Measurements from ENCODE around the gene SVEP1.

SVEP1 gene

GRCh38 chr9:110344821-110345220, 234.7 kb downstream of the SVEP1 start:
- H3K27ac ChIP-seq (ENCODE audit: insufficient read depth in 1 of 2, low read depth in 1 of 2, low read length in 2 of 2, poor library complexity in 1 of 2, severe bottlenecking in 2 of 2): no peak overlapping the region
- no peak for DNase-seq
- no peaks in the 10 kb centered on the region for H3K9me3 ChIP-seq (ENCODE audit: control extremely low read depth in 1 of 5, control insufficient read depth in 4 of 5, insufficient read depth in 2 of 5, low read depth in 1 of 5, low read length in 4 of 5)
- peaks cover 0 to 3% (median 0%) of the 10 kb centered on the region in 5 experiments for H3K27me3 ChIP-seq (replicated peaks in 2 of 5; ENCODE audit: control insufficient read depth in 4 of 5, insufficient read depth in 5 of 5, low read length in 4 of 5)
- no peaks in the 10 kb centered on the region for H3K4me1 ChIP-seq (ENCODE audit: control extremely low read depth in 1 of 4, control insufficient read depth in 4 of 4, insufficient read depth in 4 of 4, low read length in 3 of 4)
- no peaks in the 10 kb centered on the region for H3K36me3 ChIP-seq (ENCODE audit: control insufficient read depth in 4 of 4, insufficient read depth in 4 of 4, low read length in 3 of 4)
- no peak overlapping the region for H3K4me3 ChIP-seq (ENCODE audit: control insufficient read depth in 1 of 7, extremely low read depth in 1 of 7, insufficient read depth in 4 of 7, low read depth in 2 of 7, low read length in 6 of 7)
- ChIA-PET POLR2A (no interaction called here), CTCF (interaction anchor here (1.0 kb wide), 1 partner anchor 10 kb away, joined by 3 read pairs; no protein-coding TSS in a partner anchor)
- 97% methylated on average over 4 of the region's 6 CpGs for WGBS (ENCODE audit: insufficient coverage)

- no peaks in the 10 kb centered on the region for H3K27me3 ChIP-seq (replicated peaks in 2 of 5; ENCODE audit: control insufficient read depth in 4 of 5, insufficient read depth in 5 of 5, low read length in 4 of 5)
- H3K4me3 ChIP-seq (ENCODE audit: control insufficient read depth in 1 of 7, extremely low read depth in 1 of 7, insufficient read depth in 4 of 7, low read depth in 2 of 7, low read length in 6 of 7): no peak overlapping the region
- no peak overlapping the region for H3K27ac ChIP-seq (ENCODE audit: insufficient read depth in 1 of 2, low read depth in 1 of 2, low read length in 2 of 2, poor library complexity in 1 of 2, severe bottlenecking in 2 of 2)
- ChIA-PET CTCF (no interaction called here), POLR2A (no interaction called here)
- no peaks in the 10 kb centered on the region for H3K4me1 ChIP-seq (ENCODE audit: control extremely low read depth in 1 of 4, control insufficient read depth in 4 of 4, insufficient read depth in 4 of 4, low read length in 3 of 4)
- WGBS (ENCODE audit: insufficient coverage): 89% methylated on average over 1 of the region's 5 CpGs
- no peak for DNase-seq
- no peaks in the 10 kb centered on the region for H3K36me3 ChIP-seq (ENCODE audit: control insufficient read depth in 4 of 4, insufficient read depth in 4 of 4, low read length in 3 of 4)
- no peaks in the 10 kb centered on the region for H3K9me3 ChIP-seq (ENCODE audit: control extremely low read depth in 1 of 5, control insufficient read depth in 4 of 5, insufficient read depth in 2 of 5, low read depth in 1 of 5, low read length in 4 of 5)
These were observed 236.0 kb downstream of the SVEP1 start for GRCh38 chr9:110343551-110343950.

GRCh38 chr9:110340306-110340705, 239.2 kb downstream of the SVEP1 start:
- no peaks in the 10 kb centered on the region for H3K27me3 ChIP-seq (replicated peaks in 2 of 5; ENCODE audit: control insufficient read depth in 4 of 5, insufficient read depth in 5 of 5, low read length in 4 of 5)
- ChIA-PET CTCF (interaction anchor here (0.8 to 1.5 kb wide), 3 partner anchors 10 to 27 kb away, joined by 3 to 6 read pairs (median 4); no protein-coding TSS in a partner anchor), POLR2A (no interaction called here)
- peak in 2 of 3 donors; percentile 9 to 27 for DNase-seq
- no peaks in the 10 kb centered on the region for H3K36me3 ChIP-seq (ENCODE audit: control insufficient read depth in 4 of 4, insufficient read depth in 4 of 4, low read length in 3 of 4)
- 40% methylated on average over 1 of the region's 2 CpGs for WGBS (ENCODE audit: insufficient coverage)
- H3K27ac ChIP-seq (ENCODE audit: insufficient read depth in 1 of 2, low read depth in 1 of 2, low read length in 2 of 2, poor library complexity in 1 of 2, severe bottlenecking in 2 of 2): no peak overlapping the region
- H3K9me3 ChIP-seq (ENCODE audit: control extremely low read depth in 1 of 5, control insufficient read depth in 4 of 5, insufficient read depth in 2 of 5, low read depth in 1 of 5, low read length in 4 of 5): no peaks in the 10 kb centered on the region
- H3K4me3 ChIP-seq (ENCODE audit: control insufficient read depth in 1 of 7, extremely low read depth in 1 of 7, insufficient read depth in 4 of 7, low read depth in 2 of 7, low read length in 6 of 7): no peak overlapping the region
- no peaks in the 10 kb centered on the region for H3K4me1 ChIP-seq (ENCODE audit: control extremely low read depth in 1 of 4, control insufficient read depth in 4 of 4, insufficient read depth in 4 of 4, low read length in 3 of 4)

GRCh38 chr9:110338143-110338542, 241.4 kb downstream of the SVEP1 start:
- Histone ChIP-seq H3K27me3 (replicated peaks in 2 of 5; ENCODE audit: control insufficient read depth in 4 of 5, insufficient read depth in 5 of 5, low read length in 4 of 5) (no peaks in the 10 kb centered on the region), H3K4me1 (ENCODE audit: control extremely low read depth in 1 of 4, control insufficient read depth in 4 of 4, insufficient read depth in 4 of 4, low read length in 3 of 4) (peaks cover 0 to 10% (median 5%) of the 10 kb centered on the region in 4 experiments), H3K27ac (ENCODE audit: insufficient read depth in 1 of 2, low read depth in 1 of 2, low read length in 2 of 2, poor library complexity in 1 of 2, severe bottlenecking in 2 of 2) (no peak overlapping the region), H3K36me3 (ENCODE audit: control insufficient read depth in 4 of 4, insufficient read depth in 4 of 4, low read length in 3 of 4) (no peaks in the 10 kb centered on the region), H3K4me3 (ENCODE audit: control insufficient read depth in 1 of 7, extremely low read depth in 1 of 7, insufficient read depth in 4 of 7, low read depth in 2 of 7, low read length in 6 of 7) (no peak overlapping the region), H3K9me3 (ENCODE audit: control extremely low read depth in 1 of 5, control insufficient read depth in 4 of 5, insufficient read depth in 2 of 5, low read depth in 1 of 5, low read length in 4 of 5) (no peaks in the 10 kb centered on the region)
- no peak for DNase-seq
- 100% methylated on average over 1 of the region's 1 CpG for WGBS (ENCODE audit: insufficient coverage)
- ChIA-PET CTCF (no interaction called here), POLR2A (no interaction called here)

- Histone ChIP-seq H3K36me3 (ENCODE audit: control insufficient read depth in 4 of 4, insufficient read depth in 4 of 4, low read length in 3 of 4) (no peaks in the 10 kb centered on the region), H3K4me3 (ENCODE audit: control insufficient read depth in 1 of 7, extremely low read depth in 1 of 7, insufficient read depth in 4 of 7, low read depth in 2 of 7, low read length in 6 of 7) (no peak within 1 kb of the TSS), H3K27me3 (replicated peaks in 2 of 5; ENCODE audit: control insufficient read depth in 4 of 5, insufficient read depth in 5 of 5, low read length in 4 of 5) (no peaks in the 10 kb centered on the region), H3K9me3 (ENCODE audit: control extremely low read depth in 1 of 5, control insufficient read depth in 4 of 5, insufficient read depth in 2 of 5, low read depth in 1 of 5, low read length in 4 of 5) (no peaks in the 10 kb centered on the region), H3K4me1 (ENCODE audit: control extremely low read depth in 1 of 4, control insufficient read depth in 4 of 4, insufficient read depth in 4 of 4, low read length in 3 of 4) (peaks cover 0 to 10% (median 5%) of the 10 kb centered on the region in 4 experiments), H3K27ac (ENCODE audit: insufficient read depth in 1 of 2, low read depth in 1 of 2, low read length in 2 of 2, poor library complexity in 1 of 2, severe bottlenecking in 2 of 2) (no peak within 1 kb of the TSS)
- DNase-seq: no peak
- WGBS (ENCODE audit: insufficient coverage): 88% methylated on average over 1 of the region's 1 CpG
- CTCF ChIA-PET: no interaction called here
- POLR2A ChIA-PET: no interaction called here
These were observed 241.8 kb downstream of the SVEP1 start, which contains the start of gene TXNDC8 for GRCh38 chr9:110337727-110338126. Gene TXNDC8 (minus strand): TSS chr9:110337863.

GRCh38 chr9:110336363-110336762, 243.2 kb downstream of the SVEP1 start:
- no CpG with 5 or more reads among the region's 1 CpG for WGBS (ENCODE audit: insufficient coverage)
- Histone ChIP-seq H3K4me1 (ENCODE audit: control extremely low read depth in 1 of 4, control insufficient read depth in 4 of 4, insufficient read depth in 4 of 4, low read length in 3 of 4) (peaks cover 0 to 10% (median 5%) of the 10 kb centered on the region in 4 experiments), H3K4me3 (ENCODE audit: control insufficient read depth in 1 of 7, extremely low read depth in 1 of 7, insufficient read depth in 4 of 7, low read depth in 2 of 7, low read length in 6 of 7) (no peak overlapping the region), H3K27ac (ENCODE audit: insufficient read depth in 1 of 2, low read depth in 1 of 2, low read length in 2 of 2, poor library complexity in 1 of 2, severe bottlenecking in 2 of 2) (no peak overlapping the region), H3K36me3 (ENCODE audit: control insufficient read depth in 4 of 4, insufficient read depth in 4 of 4, low read length in 3 of 4) (no peaks in the 10 kb centered on the region), H3K9me3 (ENCODE audit: control extremely low read depth in 1 of 5, control insufficient read depth in 4 of 5, insufficient read depth in 2 of 5, low read depth in 1 of 5, low read length in 4 of 5) (no peaks in the 10 kb centered on the region), H3K27me3 (replicated peaks in 2 of 5; ENCODE audit: control insufficient read depth in 4 of 5, insufficient read depth in 5 of 5, low read length in 4 of 5) (no peaks in the 10 kb centered on the region)
- ChIA-PET CTCF (no interaction called here), POLR2A (no interaction called here)
- no peak for DNase-seq

- Histone ChIP-seq H3K27me3 (replicated peaks in 2 of 5; ENCODE audit: control insufficient read depth in 4 of 5, insufficient read depth in 5 of 5, low read length in 4 of 5) (no peaks in the 10 kb centered on the region), H3K36me3 (ENCODE audit: control insufficient read depth in 4 of 4, insufficient read depth in 4 of 4, low read length in 3 of 4) (no peaks in the 10 kb centered on the region), H3K4me3 (ENCODE audit: control insufficient read depth in 1 of 7, extremely low read depth in 1 of 7, insufficient read depth in 4 of 7, low read depth in 2 of 7, low read length in 6 of 7) (no peak overlapping the region), H3K27ac (ENCODE audit: insufficient read depth in 1 of 2, low read depth in 1 of 2, low read length in 2 of 2, poor library complexity in 1 of 2, severe bottlenecking in 2 of 2) (no peak overlapping the region), H3K9me3 (ENCODE audit: control extremely low read depth in 1 of 5, control insufficient read depth in 4 of 5, insufficient read depth in 2 of 5, low read depth in 1 of 5, low read length in 4 of 5) (peaks cover 0 to 2% (median 0%) of the 10 kb centered on the region in 5 experiments), H3K4me1 (ENCODE audit: control extremely low read depth in 1 of 4, control insufficient read depth in 4 of 4, insufficient read depth in 4 of 4, low read length in 3 of 4) (peaks cover 0 to 18% (median 9%) of the 10 kb centered on the region in 4 experiments)
- DNase-seq: no peak
- ChIA-PET POLR2A (interaction anchor here (0.5 to 0.7 kb wide), 2 partner anchors 9 to 854 kb away, joined by 4 read pairs; no protein-coding TSS in a partner anchor), CTCF (interaction anchor here (0.9 to 1.2 kb wide), 2 partner anchors 10 to 36 kb away, joined by 3 read pairs; no protein-coding TSS in a partner anchor)
These were observed 244.7 kb downstream of the SVEP1 start for GRCh38 chr9:110334871-110335270.

All from common myeloid progenitor, CD34-positive (primary cell).